Measurements from ENCODE around the gene OVCH2. TPM values are rescaled to one million over a fixed set of nuclear protein-coding genes. Genes with fewer than 3 reads are reported as not detected.

The OVCH2 gene
- polyA plus RNA-seq, 1 experiment = 3.7 TPM

GRCh38 chr11:7657306-7658025, 48.8 kb downstream of the OVCH2 start:
- Histone ChIP-seq H3K36me3 (ENCODE audit: control insufficient read depth, insufficient read depth, low read length) (peaks cover 15% of the 10 kb centered on the region), H3K27me3 (ENCODE audit: control insufficient read depth, insufficient read depth, low read length) (no peaks in the 10 kb centered on the region), H3K4me3 (ENCODE audit: low read depth, low read length) (no peak overlapping the region)
- CTCF ChIA-PET = interaction anchor here (0.7 to 6.9 kb wide), 28 partner anchors 8 to 724 kb away, joined by 3 to 121 read pairs (median 5); partner anchors contain the start of gene PPFIBP2
- TF ChIP-seq CTCF (IDR thresholded peaks at IDR 0.05; ENCODE audit: insufficient read depth, low read depth, low read length) = peak; percentile 70
- POLR2A ChIA-PET = interaction anchor here (0.6 kb wide), 1 partner anchor 19 kb away, joined by 3 read pairs; no protein-coding TSS in a partner anchor
- no peak for DNase-seq (ENCODE audit: low read depth)

GRCh38 chr11:7656704-7657103, 49.6 kb downstream of the OVCH2 start:
- Histone ChIP-seq H3K36me3 (ENCODE audit: control insufficient read depth, insufficient read depth, low read length) (peaks cover 22% of the 10 kb centered on the region), H3K27me3 (ENCODE audit: control insufficient read depth, insufficient read depth, low read length) (no peaks in the 10 kb centered on the region), H3K4me3 (ENCODE audit: low read depth, low read length) (no peak overlapping the region)
- CTCF ChIA-PET = interaction anchor here (0.9 to 6.9 kb wide), 28 partner anchors 8 to 560 kb away, joined by 3 to 121 read pairs (median 5); partner anchors contain the start of gene PPFIBP2
- no peak for DNase-seq (ENCODE audit: low read depth)
- TF ChIP-seq CTCF (IDR thresholded peaks at IDR 0.05; ENCODE audit: insufficient read depth, low read depth, low read length) = no peak
- POLR2A ChIA-PET = interaction anchor here (0.6 kb wide), 1 partner anchor 19 kb away, joined by 3 read pairs; no protein-coding TSS in a partner anchor

GRCh38 chr11:7655253-7656217, 50.7 kb downstream of the OVCH2 start:
- CTCF ChIA-PET = interaction anchor here (0.9 to 6.9 kb wide), 10 partner anchors 10 to 557 kb away, joined by 3 to 121 read pairs (median 10); partner anchors contain the start of gene PPFIBP2
- peaks cover 25% of the 10 kb centered on the region for H3K36me3 ChIP-seq (ENCODE audit: control insufficient read depth, insufficient read depth, low read length)
- no peak for TF ChIP-seq CTCF (IDR thresholded peaks at IDR 0.05; ENCODE audit: insufficient read depth, low read depth, low read length)

GRCh38 chr11:7654195-7654705, 52.0 kb downstream of the OVCH2 start:
- Histone ChIP-seq H3K4me3 (ENCODE audit: low read depth, low read length) (no peak overlapping the region), H3K27me3 (ENCODE audit: control insufficient read depth, insufficient read depth, low read length) (no peaks in the 10 kb centered on the region), H3K36me3 (ENCODE audit: control insufficient read depth, insufficient read depth, low read length) (peaks cover 27% of the 10 kb centered on the region)
- POLR2A ChIA-PET = no interaction called here
- DNase-seq (ENCODE audit: low read depth) = no peak
- CTCF ChIA-PET = interaction anchor here (0.9 to 6.9 kb wide), 5 partner anchors 11 to 556 kb away, joined by 3 to 121 read pairs (median 6); partner anchors contain the start of gene PPFIBP2
- no peak for TF ChIP-seq CTCF (IDR thresholded peaks at IDR 0.05; ENCODE audit: insufficient read depth, low read depth, low read length)

More at GRCh38 chr11:7655253-7656217, 50.7 kb downstream of the OVCH2 start:
- POLR2A ChIA-PET = no interaction called here
- H3K4me3 ChIP-seq (ENCODE audit: low read depth, low read length) = no peak overlapping the region
- no peak for DNase-seq (ENCODE audit: low read depth)
- H3K27me3 ChIP-seq (ENCODE audit: control insufficient read depth, insufficient read depth, low read length) = no peaks in the 10 kb centered on the region

Data from BJ (cell line).